ENCODE results near the gene SH3RF1.

SH3RF1 gene

GRCh38 chr4:169184686-169185085, 86.1 kb downstream of the SH3RF1 start:
- no peaks in the 10 kb centered on the region for H3K4me1 ChIP-seq (ENCODE audit: insufficient read depth, low read length)
- H3K9me3 ChIP-seq (ENCODE audit: insufficient read depth, low read length, severe bottlenecking) = no peaks in the 10 kb centered on the region
- H3K79me2 ChIP-seq (ENCODE audit: insufficient read depth, low read length) = no peaks in the 10 kb centered on the region
- H2AFZ ChIP-seq (ENCODE audit: low read depth, low read length) = no peak overlapping the region
- no peaks in the 10 kb centered on the region for H3K27me3 ChIP-seq (ENCODE audit: insufficient read depth, low read length, poor library complexity)
- H4K20me1 ChIP-seq (ENCODE audit: insufficient read depth, low read length) = no peaks in the 10 kb centered on the region
- TF ChIP-seq EZH2 (IDR thresholded peaks at IDR 0.05; ENCODE audit: borderline replicate concordance, low read depth, low read length, severe bottlenecking) = no peak
- TF ChIP-seq, protein P1, sequence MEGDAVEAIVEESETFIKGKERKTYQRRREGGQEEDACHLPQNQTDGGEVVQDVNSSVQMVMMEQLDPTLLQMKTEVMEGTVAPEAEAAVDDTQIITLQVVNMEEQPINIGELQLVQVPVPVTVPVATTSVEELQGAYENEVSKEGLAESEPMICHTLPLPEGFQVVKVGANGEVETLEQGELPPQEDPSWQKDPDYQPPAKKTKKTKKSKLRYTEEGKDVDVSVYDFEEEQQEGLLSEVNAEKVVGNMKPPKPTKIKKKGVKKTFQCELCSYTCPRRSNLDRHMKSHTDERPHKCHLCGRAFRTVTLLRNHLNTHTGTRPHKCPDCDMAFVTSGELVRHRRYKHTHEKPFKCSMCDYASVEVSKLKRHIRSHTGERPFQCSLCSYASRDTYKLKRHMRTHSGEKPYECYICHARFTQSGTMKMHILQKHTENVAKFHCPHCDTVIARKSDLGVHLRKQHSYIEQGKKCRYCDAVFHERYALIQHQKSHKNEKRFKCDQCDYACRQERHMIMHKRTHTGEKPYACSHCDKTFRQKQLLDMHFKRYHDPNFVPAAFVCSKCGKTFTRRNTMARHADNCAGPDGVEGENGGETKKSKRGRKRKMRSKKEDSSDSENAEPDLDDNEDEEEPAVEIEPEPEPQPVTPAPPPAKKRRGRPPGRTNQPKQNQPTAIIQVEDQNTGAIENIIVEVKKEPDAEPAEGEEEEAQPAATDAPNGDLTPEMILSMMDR (IDR thresholded peaks at IDR 0.05; ENCODE audit: borderline replicate concordance, extremely low read depth, low read length, poor library complexity, severe bottlenecking) = no peak
- DNase-seq (no peak), ATAC-seq (ENCODE audit: insufficient read depth, low read depth) (no peak)
- no peak overlapping the region for H3K27ac ChIP-seq (ENCODE audit: low read length)
- no peak overlapping the region for H3K9ac ChIP-seq (ENCODE audit: low read depth, low read length)
- no peak overlapping the region for H3K4me2 ChIP-seq (ENCODE audit: insufficient read depth, low read length)
- H3K36me3 ChIP-seq (ENCODE audit: insufficient read depth, low read length) = no peaks in the 10 kb centered on the region
- no peak overlapping the region for H3K4me3 ChIP-seq (ENCODE audit: low read depth in 1 of 2, low read length in 2 of 2)

GRCh38 chr4:169184236-169184635, 86.5 kb downstream of the SH3RF1 start:
- H3K9ac ChIP-seq (ENCODE audit: low read depth, low read length) = no peak overlapping the region
- H3K79me2 ChIP-seq (ENCODE audit: insufficient read depth, low read length) = no peaks in the 10 kb centered on the region
- no peaks in the 10 kb centered on the region for H3K9me3 ChIP-seq (ENCODE audit: insufficient read depth, low read length, severe bottlenecking)
- TF ChIP-seq EZH2 (IDR thresholded peaks at IDR 0.05; ENCODE audit: borderline replicate concordance, low read depth, low read length, severe bottlenecking) = no peak
- TF ChIP-seq, protein P1 (IDR thresholded peaks at IDR 0.05; ENCODE audit: borderline replicate concordance, extremely low read depth, low read length, poor library complexity, severe bottlenecking) = no peak
- H4K20me1 ChIP-seq (ENCODE audit: insufficient read depth, low read length) = no peaks in the 10 kb centered on the region
- no peak for ATAC-seq (ENCODE audit: insufficient read depth, low read depth)
- no peak for DNase-seq
- no peak overlapping the region for H3K4me2 ChIP-seq (ENCODE audit: insufficient read depth, low read length)
- no peaks in the 10 kb centered on the region for H3K4me1 ChIP-seq (ENCODE audit: insufficient read depth, low read length)
- H3K36me3 ChIP-seq (ENCODE audit: insufficient read depth, low read length) = no peaks in the 10 kb centered on the region
- H3K4me3 ChIP-seq (ENCODE audit: low read depth in 1 of 2, low read length in 2 of 2) = no peak overlapping the region
- H3K27me3 ChIP-seq (ENCODE audit: insufficient read depth, low read length, poor library complexity) = no peaks in the 10 kb centered on the region
- no peak overlapping the region for H3K27ac ChIP-seq (ENCODE audit: low read length)
- H2AFZ ChIP-seq (ENCODE audit: low read depth, low read length) = no peak overlapping the region

- H3K27ac ChIP-seq (ENCODE audit: low read length) = no peak overlapping the region
- H2AFZ ChIP-seq (ENCODE audit: low read depth, low read length) = no peak overlapping the region
- H4K20me1 ChIP-seq (ENCODE audit: insufficient read depth, low read length) = no peaks in the 10 kb centered on the region
- H3K9me3 ChIP-seq (ENCODE audit: insufficient read depth, low read length, severe bottlenecking) = no peaks in the 10 kb centered on the region
- no peaks in the 10 kb centered on the region for H3K36me3 ChIP-seq (ENCODE audit: insufficient read depth, low read length)
- DNase-seq (no peak), ATAC-seq (ENCODE audit: insufficient read depth, low read depth) (no peak)
- H3K4me2 ChIP-seq (ENCODE audit: insufficient read depth, low read length) = no peak overlapping the region
- H3K9ac ChIP-seq (ENCODE audit: low read depth, low read length) = no peak overlapping the region
- no peak for TF ChIP-seq EZH2 (IDR thresholded peaks at IDR 0.05; ENCODE audit: borderline replicate concordance, low read depth, low read length, severe bottlenecking)
- TF ChIP-seq, protein P1 (IDR thresholded peaks at IDR 0.05; ENCODE audit: borderline replicate concordance, extremely low read depth, low read length, poor library complexity, severe bottlenecking) = no peak
- H3K27me3 ChIP-seq (ENCODE audit: insufficient read depth, low read length, poor library complexity) = no peaks in the 10 kb centered on the region
- no peaks in the 10 kb centered on the region for H3K4me1 ChIP-seq (ENCODE audit: insufficient read depth, low read length)
- no peak overlapping the region for H3K4me3 ChIP-seq (ENCODE audit: low read depth in 1 of 2, low read length in 2 of 2)
- no peaks in the 10 kb centered on the region for H3K79me2 ChIP-seq (ENCODE audit: insufficient read depth, low read length)
Observed at GRCh38 chr4:169183581-169183980, 87.2 kb downstream of the SH3RF1 start.

Data from DND-41 (cell line).